ENCODE results near the gene EIF2D. TPM values are rescaled to one million over a fixed set of nuclear protein-coding genes. Genes with fewer than 3 reads are reported as not detected.

Gene EIF2D
- total and polyA plus RNA-seq, 7 donors = 27.0 to 59.6 (median 43.3) TPM

- intact Hi-C loops (cut with DNase I) = no loop called here
- H3K36me3 ChIP-seq = no peaks in the 10 kb centered on the region
- H3K27me3 ChIP-seq = no peaks in the 10 kb centered on the region
- H3K9me3 ChIP-seq = no peaks in the 10 kb centered on the region
- DNase-seq = no peak
- TF ChIP-seq EP300 (IDR thresholded peaks at IDR 0.05) (no peak), POLR2A (IDR thresholded peaks at IDR 0.05) (no peak), POLR2AphosphoS5 (IDR thresholded peaks at IDR 0.05) (no peak)
- TF ChIP-seq, protein P1, sequence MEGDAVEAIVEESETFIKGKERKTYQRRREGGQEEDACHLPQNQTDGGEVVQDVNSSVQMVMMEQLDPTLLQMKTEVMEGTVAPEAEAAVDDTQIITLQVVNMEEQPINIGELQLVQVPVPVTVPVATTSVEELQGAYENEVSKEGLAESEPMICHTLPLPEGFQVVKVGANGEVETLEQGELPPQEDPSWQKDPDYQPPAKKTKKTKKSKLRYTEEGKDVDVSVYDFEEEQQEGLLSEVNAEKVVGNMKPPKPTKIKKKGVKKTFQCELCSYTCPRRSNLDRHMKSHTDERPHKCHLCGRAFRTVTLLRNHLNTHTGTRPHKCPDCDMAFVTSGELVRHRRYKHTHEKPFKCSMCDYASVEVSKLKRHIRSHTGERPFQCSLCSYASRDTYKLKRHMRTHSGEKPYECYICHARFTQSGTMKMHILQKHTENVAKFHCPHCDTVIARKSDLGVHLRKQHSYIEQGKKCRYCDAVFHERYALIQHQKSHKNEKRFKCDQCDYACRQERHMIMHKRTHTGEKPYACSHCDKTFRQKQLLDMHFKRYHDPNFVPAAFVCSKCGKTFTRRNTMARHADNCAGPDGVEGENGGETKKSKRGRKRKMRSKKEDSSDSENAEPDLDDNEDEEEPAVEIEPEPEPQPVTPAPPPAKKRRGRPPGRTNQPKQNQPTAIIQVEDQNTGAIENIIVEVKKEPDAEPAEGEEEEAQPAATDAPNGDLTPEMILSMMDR (IDR thresholded peaks at IDR 0.05) = no peak
- no peak overlapping the region for H3K4me3 ChIP-seq
- peaks cover 0 to 12% (median 8%) of the 10 kb centered on the region in 4 donors for H3K4me1 ChIP-seq
- H3K27ac ChIP-seq = no peak overlapping the region
- WGBS, 2 donors = 54 to 80% methylated on average over 1 of the region's 1 CpG
These were observed 48.7 kb downstream of the EIF2D start for GRCh38 chr1:206563367-206564207.

DNA sequence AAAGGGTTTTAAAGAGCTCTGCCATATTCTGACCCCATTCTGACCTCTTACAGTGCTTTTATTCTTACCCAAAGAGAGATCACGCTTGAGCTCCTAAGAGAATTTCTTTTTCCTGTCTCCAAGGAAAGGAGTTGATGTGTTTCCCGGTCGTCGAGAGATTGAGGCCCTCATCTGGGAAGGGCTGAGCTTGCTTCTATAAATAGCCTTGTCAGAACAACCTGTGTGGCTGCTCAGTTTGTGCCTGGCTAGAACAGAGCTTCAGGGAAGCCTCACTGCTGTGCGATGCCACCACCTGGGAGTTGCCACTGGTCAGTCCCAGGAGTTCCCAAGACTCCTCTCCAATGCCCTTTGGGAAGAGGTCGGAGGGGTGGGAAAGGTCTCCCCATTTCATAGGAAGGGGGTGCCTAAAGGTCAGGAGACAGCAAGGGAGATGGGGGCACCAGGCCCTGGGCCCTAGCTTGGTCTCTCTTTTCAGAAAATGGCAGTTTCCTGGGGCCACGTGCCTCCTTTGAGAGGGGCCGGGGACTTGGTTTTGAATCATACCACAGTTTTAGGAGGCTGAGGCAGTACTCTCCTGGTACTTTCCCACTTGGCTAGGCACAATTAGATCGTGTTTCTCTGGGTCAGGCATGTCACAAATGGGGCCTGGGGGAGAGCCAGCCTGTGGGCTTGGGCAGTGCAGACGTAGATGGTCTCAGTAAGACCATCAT, 52.1 kb downstream of the EIF2D start:
- 52 to 54% methylated on average over 10 of the region's 10 CpGs for WGBS, 2 donors
- intact Hi-C loops (cut with DNase I) = no loop called here
- no peak overlapping the region for H3K4me3 ChIP-seq
- TF ChIP-seq POLR2A (IDR thresholded peaks at IDR 0.05) (no peak), EP300 (IDR thresholded peaks at IDR 0.05) (no peak), POLR2AphosphoS5 (IDR thresholded peaks at IDR 0.05) (no peak)
- TF ChIP-seq, protein P1 (IDR thresholded peaks at IDR 0.05) = no peak
- no peaks in the 10 kb centered on the region for H3K9me3 ChIP-seq
- no peaks in the 10 kb centered on the region for H3K36me3 ChIP-seq
- H3K27ac ChIP-seq = peak overlapping the region in 1 of 4 donors; percentile 78
- no peak for DNase-seq
- no peaks in the 10 kb centered on the region for H3K27me3 ChIP-seq
- peaks cover 0 to 42% (median 31%) of the 10 kb centered on the region in 4 donors for H3K4me1 ChIP-seq

DNA sequence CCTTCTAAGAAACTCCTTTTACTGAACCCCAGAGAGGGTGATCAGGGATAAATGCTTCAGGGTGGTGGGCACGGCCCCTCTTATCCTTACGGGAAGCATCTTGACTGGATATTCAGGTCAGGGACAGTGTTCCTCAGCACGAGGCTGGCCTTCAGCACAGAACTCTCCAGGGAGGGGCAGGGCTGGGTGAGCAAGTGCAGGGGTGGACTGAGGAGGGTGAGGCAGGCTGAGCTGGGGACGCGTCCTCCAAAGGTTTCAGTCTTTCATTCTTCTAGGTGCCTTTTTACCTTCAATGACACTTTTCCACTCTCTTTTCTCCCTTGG, 52.6 kb downstream of the EIF2D start:
- DNase-seq = no peak
- Histone ChIP-seq H3K9me3 (no peaks in the 10 kb centered on the region), H3K36me3 (no peaks in the 10 kb centered on the region), H3K4me3 (no peak overlapping the region), H3K27me3 (no peaks in the 10 kb centered on the region), H3K27ac (peak overlapping the region in 1 of 4 donors; percentile 78), H3K4me1 (peaks cover 0 to 47% (median 32%) of the 10 kb centered on the region in 4 donors)
- WGBS, 2 donors = 45 to 47% methylated on average over 5 of the region's 5 CpGs
- TF ChIP-seq EP300 (IDR thresholded peaks at IDR 0.05) = no peak
- intact Hi-C loops (cut with DNase I) = no loop called here

DNA sequence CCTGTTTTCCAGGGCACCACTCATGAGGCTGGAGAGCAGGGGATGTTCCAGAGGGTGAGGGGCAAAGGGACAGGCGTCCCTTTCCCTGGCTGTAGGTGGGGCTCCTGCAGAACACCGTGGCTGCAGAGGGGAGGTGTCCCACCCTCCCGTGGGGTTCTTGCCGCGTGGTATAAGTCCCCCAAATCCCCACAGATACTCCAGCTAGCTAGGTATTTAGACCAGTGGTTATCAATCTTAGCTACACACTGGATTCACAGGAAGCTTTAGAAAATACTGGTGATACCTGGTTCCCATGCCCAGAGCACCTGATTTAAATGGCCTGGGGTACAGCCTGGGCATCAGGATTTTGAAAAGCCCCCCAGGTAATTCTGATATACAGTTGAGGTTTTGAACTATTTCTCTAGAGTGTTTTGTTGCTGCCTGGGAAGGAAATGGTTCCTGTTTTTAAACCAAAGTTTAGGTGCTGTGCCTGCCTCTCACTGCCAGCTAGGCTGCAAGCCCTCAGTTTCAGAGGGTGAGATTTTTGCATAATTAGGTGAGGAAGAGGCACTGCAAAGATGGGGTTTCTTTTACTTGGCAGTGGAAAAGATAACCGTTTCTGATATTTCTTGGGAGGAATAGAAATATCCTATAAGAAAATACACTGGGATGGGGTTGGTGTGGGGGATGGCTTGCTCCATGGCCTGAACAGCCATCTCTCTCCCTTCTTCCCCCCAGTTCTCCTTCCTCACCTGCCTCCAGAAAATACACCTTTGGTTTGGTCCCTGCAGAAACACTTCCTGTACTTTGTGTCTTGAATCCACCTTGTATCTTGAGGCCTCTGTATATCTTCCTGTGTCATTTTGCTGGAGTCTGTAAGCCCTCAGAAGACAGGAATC, 53.2 kb downstream of the EIF2D start:
- DNase-seq = no peak
- Histone ChIP-seq H3K4me1 (peaks cover 0 to 47% (median 32%) of the 10 kb centered on the region in 4 donors), H3K27me3 (no peaks in the 10 kb centered on the region), H3K36me3 (no peaks in the 10 kb centered on the region), H3K4me3 (peak overlapping the region in 2 of 4 donors; percentile 18 to 59), H3K9me3 (no peaks in the 10 kb centered on the region), H3K27ac (peak overlapping the region in 2 of 4 donors; percentile 69 to 78)
- TF ChIP-seq POLR2A (IDR thresholded peaks at IDR 0.05) = no peak
- TF ChIP-seq, protein P1 (IDR thresholded peaks at IDR 0.05) = no peak
- TF ChIP-seq POLR2AphosphoS5 (IDR thresholded peaks at IDR 0.05) = no peak
- no peak for TF ChIP-seq EP300 (IDR thresholded peaks at IDR 0.05)
- intact Hi-C loops (cut with DNase I) = no loop called here
- 37 to 56% methylated on average over 6 of the region's 6 CpGs for WGBS, 2 donors
